SK-N-MC (cell line): ENCODE results near the gene TNIP1.

Source experiments
- EZH2 ChIP-seq: fragments of 200-600 bp; sonication (generic); IDR thresholded peaks from one replicate; pipeline ENCODE4 v1.6.1; 2017; ENCODE audit warnings: antibody characterized with exemption
- FOXP2 ChIP-seq: optimal IDR thresholded peaks from 2 replicates; pipeline ENCODE3; 2011; ENCODE audit warnings: mild to moderate bottlenecking, moderate library complexity; ENCODE audit not compliant: insufficient read depth; ENCODE audit errors: extremely low read length, control extremely low read depth
- POLR2AphosphoS5 ChIP-seq: IDR thresholded peaks from 2 replicates; pipeline ENCODE4 v1.6.1; 2012; ENCODE audit warnings: mild to moderate bottlenecking, low read depth, low read length, borderline replicate concordance

GRCh38 chr5:151028717-151029116, 52.1 kb downstream of the TNIP1 start:
- TF ChIP-seq EZH2 (no peak), FOXP2 (no peak), POLR2AphosphoS5 (no peak)
